ENCODE data around the gene ZNF556.
"Not testable (repeated sequence)": the region's sequence is repeated elsewhere in the genome, so short reads cannot be mapped to it uniquely, and the experiment has no call there.

ZNF556 gene

GRCh38 chr19:2854849-2855248 lies 12.3 kb upstream of the ZNF556 start:
- DNase-seq: no peak

DNA sequence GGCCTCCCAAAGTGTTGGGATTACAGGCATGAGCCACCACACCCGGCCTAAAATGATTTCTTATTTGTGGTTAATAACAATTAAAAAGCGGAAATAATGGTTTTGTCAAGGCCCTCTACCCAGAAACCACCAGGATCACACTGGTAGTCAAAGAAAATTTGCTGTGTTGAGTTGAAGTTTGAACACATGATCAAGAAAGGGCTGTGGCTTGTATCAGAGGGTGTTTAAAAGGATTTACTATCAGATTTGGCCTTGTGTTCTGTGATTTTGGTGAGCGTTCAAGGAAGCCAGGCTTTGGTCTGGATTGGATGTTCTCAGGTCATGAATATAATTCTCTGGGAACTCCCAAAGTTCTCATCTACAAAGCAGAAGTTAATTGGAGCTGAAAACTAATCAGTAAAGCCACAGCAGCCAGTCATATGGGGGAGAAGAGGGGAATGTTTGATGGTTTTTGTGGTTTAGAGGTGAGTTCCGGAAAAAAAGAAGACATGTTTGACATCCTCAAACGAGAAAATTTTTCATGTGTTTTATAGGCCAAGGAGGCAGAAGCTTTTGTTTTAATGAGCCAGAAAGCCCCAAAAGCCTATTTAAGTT lies 10.6 kb upstream of the ZNF556 start:
- no peak for DNase-seq

GRCh38 chr19:2858864-2859263 lies 8.3 kb upstream of the ZNF556 start:
- DNase-seq: no peak

GRCh38 chr19:2863816-2864215 lies 3.3 kb upstream of the ZNF556 start:
- DNase-seq: no peak

DNA sequence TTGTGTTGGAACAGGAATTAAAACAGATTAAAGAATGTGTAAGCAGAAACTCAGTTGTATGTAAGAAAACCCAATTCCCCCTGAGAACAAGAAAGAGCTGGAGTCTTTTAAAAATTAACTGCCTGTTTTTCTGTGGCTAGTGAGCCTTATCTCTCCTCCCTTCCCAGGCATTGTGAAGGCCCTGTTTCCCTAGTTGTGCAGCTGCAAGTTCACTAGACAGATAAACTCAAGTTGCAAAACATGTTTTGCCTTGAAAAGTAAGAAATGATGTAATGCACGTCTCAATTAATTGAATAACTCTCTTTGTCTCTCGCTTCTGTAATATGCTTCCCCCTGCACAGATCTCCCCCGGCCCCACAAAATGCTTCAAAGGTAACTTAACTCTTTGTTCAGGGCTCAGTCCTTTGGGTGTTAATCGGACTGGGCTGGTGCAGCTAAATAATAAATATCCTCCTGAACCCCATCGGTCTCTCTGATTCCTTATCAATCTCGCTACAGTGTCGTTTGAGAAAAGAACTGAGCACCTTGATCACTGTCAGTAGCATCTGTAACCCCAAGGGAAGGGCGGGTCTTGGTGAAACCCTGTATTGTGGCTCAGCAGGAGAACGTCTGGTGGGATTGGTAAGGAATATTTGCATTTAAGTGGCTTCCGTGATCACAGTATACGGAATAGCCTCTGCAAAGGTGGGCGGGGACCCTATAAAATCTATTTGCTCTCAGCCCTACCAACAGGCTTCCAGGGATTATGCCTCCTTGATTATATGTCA lies 1.6 kb upstream of the ZNF556 start:
- DNase-seq: no peak

DNA sequence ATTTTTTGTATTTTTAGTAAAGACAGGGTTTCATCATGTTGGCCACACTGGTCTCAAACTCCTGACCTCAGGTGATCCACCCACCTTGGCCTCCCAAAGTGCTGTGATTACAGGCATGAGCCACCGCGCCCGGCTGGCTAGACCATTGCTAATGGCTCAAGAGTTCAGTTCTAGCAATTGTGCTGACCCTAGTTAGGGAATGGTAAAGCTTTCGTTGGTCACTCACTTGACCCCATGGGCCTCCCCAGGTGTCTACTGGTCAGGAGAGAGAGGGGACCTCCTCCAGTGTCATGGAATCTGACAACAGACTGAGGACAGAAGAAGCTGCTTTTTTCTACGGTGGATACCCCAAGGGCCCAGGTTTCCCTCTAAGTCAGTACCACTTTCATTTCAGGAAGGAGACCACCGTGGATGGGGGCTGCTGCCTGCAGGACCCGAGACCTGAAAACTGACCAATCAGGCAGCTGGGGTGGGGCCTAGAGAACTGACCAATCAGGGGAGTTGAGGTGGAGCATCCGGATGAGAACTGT lies 575 bp upstream of the ZNF556 start:
- no peak for DNase-seq

GRCh38 chr19:2869618-2870017 lies 2.5 kb downstream of the ZNF556 start:
- DNase-seq: no peak

GRCh38 chr19:2872175-2872574 lies 5.0 kb downstream of the ZNF556 start:
- DNase-seq: not testable (repeated sequence)

GRCh38 chr19:2877398-2878331 lies 10.5 kb downstream of the ZNF556 start:
- no peak for DNase-seq

DNA sequence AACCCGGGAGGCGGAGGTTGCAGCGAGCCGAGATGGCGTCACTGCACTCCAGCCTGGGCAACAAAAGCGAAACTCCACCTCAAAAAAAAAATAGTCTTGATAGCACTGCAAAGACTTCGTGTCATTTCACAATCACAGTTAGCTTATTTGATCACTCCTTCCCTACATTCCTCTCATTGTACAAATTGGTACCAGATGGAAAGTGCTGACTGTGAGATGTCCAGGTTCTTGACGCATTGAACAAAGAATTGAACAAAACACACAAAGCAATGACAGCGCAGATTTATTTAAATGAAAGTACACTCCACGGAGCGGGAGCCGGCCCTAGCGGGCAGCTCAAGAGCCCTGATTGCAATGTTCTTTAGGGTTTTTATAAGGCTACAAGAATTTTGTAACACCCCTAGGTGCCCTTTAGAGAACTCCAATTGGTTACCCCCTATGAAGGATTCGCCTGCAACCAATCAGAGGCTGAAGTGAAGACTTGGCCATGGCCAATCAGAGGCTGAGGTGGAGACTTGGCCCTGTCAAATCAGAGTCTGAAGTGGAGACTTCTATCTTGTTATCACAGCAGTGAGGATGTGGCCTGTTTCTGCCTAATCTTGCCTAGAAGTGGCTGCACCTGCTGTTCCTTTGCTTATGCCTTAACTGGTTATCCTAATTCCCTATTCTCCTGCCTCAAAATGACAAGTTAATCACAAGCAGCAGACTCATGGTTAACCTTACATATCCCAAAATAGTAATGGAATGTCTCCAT lies 16.7 kb downstream of the ZNF556 start:
- no peak for DNase-seq

DNA sequence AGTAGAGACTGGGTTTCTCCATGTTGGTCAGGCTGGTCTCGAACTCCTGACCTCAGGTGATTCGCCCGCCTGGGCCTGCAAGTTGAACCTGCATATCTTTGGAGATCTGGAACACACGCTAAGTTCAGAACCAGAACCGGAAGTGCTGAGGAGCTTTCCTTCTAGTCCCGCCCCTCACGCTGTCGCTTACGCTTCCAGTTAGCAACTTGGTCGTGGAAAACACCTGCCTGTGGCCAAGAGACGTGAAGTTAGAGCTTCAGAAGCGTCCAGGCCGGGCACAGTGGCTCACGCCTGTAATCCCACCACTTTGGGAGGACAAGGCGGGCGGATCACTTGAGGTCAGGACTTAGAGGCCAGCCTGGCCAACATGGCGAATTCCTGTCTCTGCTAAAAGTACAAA lies 18.6 kb downstream of the ZNF556 start:
- DNase-seq: no peak

DNA sequence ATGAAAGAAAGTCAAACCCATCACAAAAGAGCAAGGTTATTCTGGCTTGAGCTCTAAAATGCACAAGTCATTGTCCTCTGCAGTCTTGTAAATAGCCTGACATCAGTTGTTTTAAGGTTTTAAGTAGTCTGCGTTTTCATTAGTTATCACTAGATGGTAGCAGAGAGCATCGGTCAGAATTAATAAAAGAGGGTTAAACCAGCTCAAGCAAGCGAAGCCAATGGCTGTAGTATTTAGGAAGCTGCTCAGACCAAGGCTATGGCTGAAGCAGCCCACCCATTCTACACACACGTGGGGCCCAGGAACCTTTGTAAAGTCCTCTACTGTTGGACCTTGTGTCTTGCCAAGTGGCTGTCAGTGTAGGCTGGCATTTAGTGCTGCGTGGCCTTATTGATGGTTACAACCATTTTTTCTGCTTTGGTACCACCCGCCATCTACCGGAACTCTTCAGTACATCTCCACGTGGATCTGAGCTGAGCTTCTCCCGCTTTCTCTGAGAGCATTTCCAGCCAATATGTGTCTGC lies 20.3 kb downstream of the ZNF556 start:
- peak; percentile 84 for DNase-seq

DNA sequence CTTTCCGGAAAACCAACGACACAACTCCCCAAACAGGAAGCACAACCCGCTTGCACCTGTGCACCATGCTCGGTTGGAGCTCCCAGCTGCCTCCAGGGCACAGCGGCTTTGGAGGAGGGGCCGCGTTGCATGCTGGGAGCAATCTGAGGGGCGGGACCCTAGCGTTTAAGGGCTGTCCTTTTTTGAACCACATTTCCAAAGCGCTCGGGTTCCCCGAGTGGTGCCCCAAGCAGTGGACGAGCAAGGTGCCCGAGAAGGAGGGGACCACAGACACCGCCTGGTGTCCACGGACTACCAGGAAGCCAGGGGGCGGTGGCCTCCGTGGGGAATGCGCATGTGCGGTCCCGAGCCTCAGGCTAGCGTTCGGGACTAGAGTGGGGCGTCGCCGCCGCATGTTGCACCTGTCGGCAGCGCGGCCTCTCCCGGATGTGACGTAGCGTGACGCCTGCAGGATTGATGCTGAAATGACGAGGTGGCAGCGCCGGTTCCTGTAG lies 21.6 kb downstream of the ZNF556 start:
- DNase-seq: peak; percentile 95

DNA sequence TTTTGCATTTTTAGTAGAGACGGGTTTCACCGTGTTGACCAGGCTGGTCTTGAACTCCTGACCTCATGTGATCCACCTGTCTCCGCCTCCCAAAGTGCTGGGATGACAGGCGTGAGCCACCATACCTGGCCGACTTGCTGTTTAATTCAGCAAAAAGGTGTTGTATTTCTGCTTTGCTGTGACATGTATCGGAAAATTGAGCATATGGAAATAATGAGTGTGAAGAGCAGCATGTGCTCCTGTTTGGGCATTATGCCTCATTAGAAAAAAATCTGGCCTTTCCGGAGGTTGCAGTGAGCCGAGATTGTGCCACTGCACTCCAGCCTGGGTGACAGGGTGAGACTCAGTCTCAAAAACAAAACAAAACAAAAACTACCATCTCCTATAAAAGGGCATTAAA lies 23.4 kb downstream of the ZNF556 start:
- DNase-seq: not testable (repeated sequence)

GRCh38 chr19:2896694-2897093 lies 29.6 kb downstream of the ZNF556 start:
- DNase-seq: no peak

- peak; percentile 98 for DNase-seq
Measured at GRCh38 chr19:2900296-2901252, 33.4 kb downstream of the ZNF556 start, which contains the start of gene ZNF57. Gene ZNF57, plus strand, starts transcription at chr19:2900928. Its CDS starts 118 bp downstream, at chr19:2901046.

- no peak for DNase-seq
Measured at GRCh38 chr19:2902590-2903218, 35.6 kb downstream of the ZNF556 start.

DNA sequence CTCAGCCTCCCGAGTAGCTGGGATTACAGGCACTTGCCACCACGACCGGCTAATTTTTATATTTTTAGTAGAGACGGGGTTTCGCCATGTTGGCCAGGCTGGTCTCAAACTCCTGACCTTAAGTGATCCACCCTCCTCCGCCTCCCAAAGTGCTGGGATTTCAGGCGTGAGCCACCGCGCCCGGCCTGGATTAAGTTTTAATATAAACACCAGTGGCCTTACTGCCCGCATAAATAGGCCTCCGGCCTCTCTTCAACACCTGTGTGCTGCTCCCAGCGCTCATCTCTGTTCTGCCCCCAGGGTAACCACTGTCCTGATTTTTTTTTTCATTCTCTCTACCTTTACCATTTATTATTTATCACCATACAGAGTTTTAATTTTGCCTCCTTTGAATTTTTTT lies 36.2 kb downstream of the ZNF556 start:
- DNase-seq: not testable (repeated sequence)

DNA sequence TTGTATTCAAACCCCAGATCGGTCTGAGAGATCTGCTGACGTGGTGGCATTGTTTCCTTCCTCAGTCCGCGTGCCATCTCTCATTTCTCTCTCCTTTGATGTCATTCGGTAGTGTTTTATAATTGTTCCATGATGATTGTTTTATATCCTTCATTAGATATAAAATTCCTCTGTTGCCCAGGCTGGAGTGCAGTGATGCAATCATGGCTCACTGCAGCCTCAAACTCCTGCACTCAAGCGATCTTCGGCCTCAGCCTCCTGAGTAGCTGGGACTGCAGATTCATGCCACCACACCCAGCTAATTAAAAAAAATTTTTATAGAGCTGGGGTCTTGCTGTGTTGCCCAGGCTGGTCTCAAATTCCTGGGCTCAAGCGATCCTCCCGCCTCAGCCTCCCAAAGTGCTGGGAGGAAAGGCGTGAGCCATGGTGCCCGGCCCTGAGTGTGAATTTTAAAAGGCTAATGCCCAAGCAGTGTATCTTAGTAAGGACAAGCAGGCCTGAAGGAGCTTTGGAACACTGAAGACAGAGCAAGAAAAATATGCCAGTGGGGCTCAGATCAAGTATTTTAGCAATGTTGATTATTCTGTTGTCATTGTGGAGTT lies 38.9 kb downstream of the ZNF556 start:
- no peak for DNase-seq

Measured in NCI-H146 (cell line).